ENCODE results near the gene VTN. TPM values are rescaled to one million over a fixed set of nuclear protein-coding genes. Genes with fewer than 3 reads are reported as not detected.
A peak's percentile ranks its signal among the peaks of the same experiment; 100 is the strongest.

The VTN gene
- total RNA-seq, 2 experiments from 2014 or later, result not detected

DNA sequence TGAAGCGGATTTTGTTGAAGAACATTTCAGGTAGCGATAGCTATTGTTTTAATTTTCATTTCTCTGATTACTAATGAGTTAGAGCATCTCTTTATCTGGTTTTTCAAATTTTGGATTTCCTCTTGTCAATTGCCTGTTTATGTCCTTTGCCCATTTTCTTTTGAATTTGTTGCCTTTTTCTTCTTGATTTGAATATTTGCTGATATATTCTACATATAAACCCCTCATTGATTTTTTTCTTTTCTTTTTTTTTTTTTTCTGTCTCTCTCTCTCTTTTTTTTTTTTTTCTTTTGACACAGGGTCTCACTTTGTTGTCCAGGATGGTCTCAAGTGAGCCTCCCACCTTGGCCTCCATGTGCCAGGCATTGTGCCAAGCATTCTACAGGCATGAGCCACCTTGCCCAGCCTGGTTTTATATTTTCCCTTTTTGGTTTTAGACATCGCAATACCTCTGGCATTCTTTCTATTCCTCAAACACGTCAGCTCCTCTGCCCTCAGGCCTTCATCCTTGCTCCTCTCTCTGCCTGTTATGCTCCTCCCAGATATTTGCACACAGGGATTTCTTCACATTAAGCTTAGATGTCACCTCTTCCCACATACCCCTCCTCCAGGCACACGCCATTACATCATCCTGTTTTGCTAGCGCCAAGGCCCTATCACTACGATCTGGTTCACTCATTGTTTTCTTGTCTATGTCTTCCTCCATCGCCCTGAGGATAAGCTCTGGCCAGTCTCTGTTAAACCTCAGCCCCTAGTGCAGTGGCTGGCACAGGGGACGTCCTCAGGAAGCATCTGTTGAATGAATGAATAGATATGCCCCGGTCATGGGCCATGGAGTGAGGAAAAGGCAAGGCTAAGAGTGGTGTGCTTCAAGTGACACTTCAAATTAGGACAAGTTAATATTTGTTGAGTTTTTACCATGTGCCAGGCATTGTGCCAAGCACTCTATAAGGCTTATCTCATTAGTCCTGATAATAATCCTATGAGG lies 10.0 kb upstream of the VTN start:
- Mint-ChIP-seq H3K4me1 (ENCODE audit: low read depth) (peaks cover 14% of the 10 kb centered on the region), H3K27ac (no peak overlapping the region), H3K36me3 (peaks cover 4% of the 10 kb centered on the region), H3K9me3 (no peaks in the 10 kb centered on the region), H3K27me3 (no peaks in the 10 kb centered on the region), H3K4me3 (no peak overlapping the region)
- ChIA-PET CTCF (interaction anchor here (1.0 kb wide), 1 partner anchor 11 kb away, joined by 4 read pairs; no protein-coding TSS in a partner anchor), POLR2A (no interaction called here)
- intact Hi-C loops (cut with micrococcal nuclease), result loop anchor here (10.0 kb wide), 1 partner anchor 165 kb away; no protein-coding TSS in a partner anchor
- no peak for DNase-seq

DNA sequence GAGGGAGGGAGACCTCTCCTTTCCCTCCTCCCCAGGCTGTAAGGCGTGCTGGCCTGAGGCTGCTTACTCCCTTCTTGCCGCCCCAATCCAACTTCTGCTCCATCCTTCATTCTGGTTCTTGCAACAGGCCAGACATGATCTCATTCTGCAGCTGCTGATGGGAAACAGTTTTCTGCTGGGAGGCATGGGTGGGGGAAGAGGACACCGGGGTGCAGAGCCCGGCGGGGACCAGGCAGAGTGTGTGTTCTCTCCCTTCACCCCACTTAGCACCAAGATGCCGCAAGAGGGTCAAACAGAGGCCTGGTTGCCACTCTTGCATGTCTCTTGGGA lies 2.8 kb upstream of the VTN start:
- Mint-ChIP-seq H3K4me1 (ENCODE audit: low read depth) (peaks cover 16% of the 10 kb centered on the region), H3K4me3 (peak overlapping the region; percentile 80), H3K9me3 (no peaks in the 10 kb centered on the region), H3K27me3 (no peaks in the 10 kb centered on the region), H3K27ac (peak overlapping the region; percentile 58), H3K36me3 (no peaks in the 10 kb centered on the region)
- ChIA-PET POLR2A (interaction anchor here (1.7 to 3.0 kb wide), 2 partner anchors 12 to 28 kb away, joined by 3 to 15 read pairs; no protein-coding TSS in a partner anchor), CTCF (interaction anchor here (1.5 kb wide), 1 partner anchor 44 kb away, joined by 3 read pairs; no protein-coding TSS in a partner anchor)
- intact Hi-C loops (cut with micrococcal nuclease), result no loop called here
- DNase-seq, result no peak

DNA sequence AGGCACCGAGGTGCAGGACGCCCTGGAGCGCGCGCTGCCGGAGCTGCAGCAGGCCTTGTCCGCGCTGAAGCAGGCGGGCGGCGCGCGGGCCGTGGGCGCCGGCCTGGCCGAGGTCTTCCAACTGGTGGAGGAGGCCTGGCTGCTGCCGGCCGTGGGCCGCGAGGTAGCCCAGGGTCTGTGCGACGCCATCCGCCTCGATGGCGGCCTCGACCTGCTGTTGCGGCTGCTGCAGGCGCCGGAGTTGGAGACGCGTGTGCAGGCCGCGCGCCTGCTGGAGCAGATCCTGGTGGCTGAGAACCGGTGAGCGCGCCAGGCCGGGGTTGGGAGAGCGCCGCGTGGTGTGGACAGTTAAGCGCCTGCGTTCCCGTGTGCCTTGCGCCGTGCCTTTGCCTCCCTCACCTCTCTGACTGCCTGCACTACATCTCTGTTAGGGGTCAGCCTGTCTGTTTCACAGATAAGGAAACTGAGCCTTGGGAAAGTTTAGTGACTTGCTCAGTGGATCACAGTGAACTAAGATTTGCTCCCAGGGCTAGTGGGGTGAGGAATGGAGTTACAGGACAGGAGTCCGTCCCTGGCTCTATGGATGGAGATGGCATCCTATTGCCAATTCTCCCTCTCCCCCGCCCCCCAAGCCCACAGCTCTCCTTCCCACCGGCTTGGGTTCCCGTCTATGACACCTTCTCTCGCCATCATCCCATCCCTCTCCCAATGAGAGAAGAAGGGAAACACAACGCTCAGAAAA lies 2.3 kb upstream of the VTN start:
- Mint-ChIP-seq H3K27ac (peak overlapping the region; percentile 58), H3K9me3 (no peaks in the 10 kb centered on the region), H3K27me3 (no peaks in the 10 kb centered on the region), H3K36me3 (no peaks in the 10 kb centered on the region), H3K4me1 (ENCODE audit: low read depth) (peaks cover 16% of the 10 kb centered on the region), H3K4me3 (peak overlapping the region; percentile 80)
- CTCF ChIA-PET, result interaction anchor here (1.4 to 1.5 kb wide), 2 partner anchors 11 to 44 kb away, joined by 3 to 4 read pairs; no protein-coding TSS in a partner anchor
- intact Hi-C loops (cut with micrococcal nuclease), result no loop called here
- DNase-seq, result peak; percentile 47
- POLR2A ChIA-PET, result interaction anchor here (1.7 to 3.0 kb wide), 4 partner anchors 12 to 37 kb away, joined by 3 to 15 read pairs (median 10); partner anchors contain the start of genes IFT20, POLDIP2 and TNFAIP1

DNA sequence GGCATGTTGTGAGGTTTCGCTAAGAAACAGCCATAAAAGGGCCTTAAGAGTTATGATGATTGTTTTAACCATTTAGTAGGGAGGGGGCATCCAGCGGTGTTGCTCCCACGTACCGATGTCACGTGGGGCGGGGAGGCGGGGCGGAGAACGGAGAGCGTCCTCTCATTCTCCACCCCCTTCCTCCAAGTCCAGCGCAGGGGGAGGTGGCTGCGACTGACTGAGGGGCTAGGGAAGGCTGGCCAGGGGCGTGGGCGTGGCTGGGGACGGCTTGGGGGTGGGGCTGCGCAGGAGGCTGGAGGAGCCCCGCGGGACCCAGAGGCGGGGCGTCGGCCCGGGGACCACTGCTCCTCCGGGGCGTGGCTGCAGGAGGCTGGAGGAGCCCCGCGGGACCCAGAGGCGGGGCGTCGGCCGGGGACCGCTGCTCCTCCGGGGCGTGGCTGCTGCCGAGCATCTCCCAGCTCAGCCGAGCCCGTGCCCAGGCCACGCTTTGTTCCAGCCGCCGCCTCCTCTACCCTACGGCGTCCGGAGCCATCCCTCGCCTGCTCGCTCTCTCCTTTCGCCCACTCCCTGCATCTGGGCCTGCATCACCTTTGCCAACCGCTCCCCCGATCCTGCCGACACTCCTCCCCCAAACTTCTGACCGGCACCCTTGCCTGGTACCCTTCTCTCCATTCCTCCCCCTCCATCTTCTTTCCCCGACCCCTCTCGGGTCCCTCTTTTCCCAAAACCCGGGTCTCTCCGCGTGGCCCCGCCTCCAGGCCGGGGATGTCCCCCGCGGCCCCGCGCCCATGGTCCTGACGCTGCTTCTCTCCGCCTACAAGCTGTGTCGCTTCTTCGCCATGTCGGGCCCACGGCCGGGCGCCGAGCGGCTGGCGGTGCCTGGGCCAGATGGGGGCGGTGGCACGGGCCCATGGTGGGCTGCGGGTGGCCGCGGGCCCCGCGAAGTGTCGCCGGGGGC lies 1.4 kb upstream of the VTN start, which contains the start of gene SARM1:
SARM1 (plus strand) TSS at position 450 of the 958 bp plus-strand sequence; CDS start at position 789, 339 bp downstream.
- no peaks in the 10 kb centered on the region for H3K36me3 Mint-ChIP-seq

GRCh38 chr17:28370744-28371103 lies 617 bp upstream of the VTN start:
- H3K9me3 Mint-ChIP-seq, result no peaks in the 10 kb centered on the region
- DNase-seq, result no peak
- H3K4me3 Mint-ChIP-seq, result peak overlapping the region; percentile 79
- H3K4me1 Mint-ChIP-seq (ENCODE audit: low read depth), result peaks cover 16% of the 10 kb centered on the region
- H3K27me3 Mint-ChIP-seq, result no peaks in the 10 kb centered on the region
- H3K27ac Mint-ChIP-seq, result no peak overlapping the region
- no peaks in the 10 kb centered on the region for H3K36me3 Mint-ChIP-seq
- ChIA-PET POLR2A (interaction anchor here (1.2 to 2.6 kb wide), 3 partner anchors 13 to 201 kb away, joined by 4 to 12 read pairs (median 8); partner anchors contain the start of genes IFT20, PIGS, POLDIP2 and TNFAIP1), CTCF (interaction anchor here (0.8 to 1.2 kb wide), 2 partner anchors 46 to 137 kb away, joined by 3 to 4 read pairs; no protein-coding TSS in a partner anchor)
- intact Hi-C loops (cut with micrococcal nuclease), result loop anchor here (1.0 kb wide), 3 partner anchors 13 to 51 kb away; partner anchors contain the start of genes IFT20, POLDIP2, TMEM97 and TNFAIP1

More for the DNA sequence above, 1.4 kb upstream of the VTN start, which contains the start of gene SARM1:
- DNase-seq, result peak; percentile 93
- peak within 1 kb of the TSS; percentile 86 for H3K4me3 Mint-ChIP-seq
- peak within 1 kb of the TSS; percentile 79 for H3K27ac Mint-ChIP-seq
- peaks cover 16% of the 10 kb centered on the region for H3K4me1 Mint-ChIP-seq (ENCODE audit: low read depth)
- no peaks in the 10 kb centered on the region for H3K9me3 Mint-ChIP-seq
- ChIA-PET CTCF (interaction anchor here (0.6 to 1.4 kb wide), 3 partner anchors 11 to 45 kb away, joined by 3 to 4 read pairs (median 4); no protein-coding TSS in a partner anchor), POLR2A (interaction anchor here (1.2 to 3.0 kb wide), 5 partner anchors 13 to 200 kb away, joined by 3 to 15 read pairs (median 8); partner anchors contain the start of genes IFT20, PIGS, POLDIP2 and TNFAIP1)
- no peaks in the 10 kb centered on the region for H3K27me3 Mint-ChIP-seq
- intact Hi-C loops (cut with micrococcal nuclease), result loop anchor here (1.0 kb wide), 3 partner anchors 14 to 52 kb away; partner anchors contain the start of genes IFT20, POLDIP2, TMEM97 and TNFAIP1

DNA sequence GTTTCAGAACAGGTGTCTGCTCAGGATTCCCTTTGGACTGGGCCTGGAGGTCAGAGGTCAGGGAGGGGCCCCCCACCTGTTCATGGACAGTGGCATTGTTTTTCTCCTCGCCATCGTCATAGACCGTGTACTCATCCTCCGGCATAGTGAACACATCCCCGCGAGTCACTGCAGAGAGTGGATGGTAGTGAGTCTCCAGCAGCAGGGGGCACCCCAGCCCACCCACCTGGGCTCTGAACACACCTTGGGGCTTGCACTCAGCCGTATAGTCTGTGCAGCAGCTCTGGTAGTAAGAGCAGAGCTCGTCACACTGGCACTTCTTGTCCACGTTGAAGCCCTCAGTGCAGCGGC lies 448 bp downstream of the VTN start:
- intact Hi-C loops (cut with micrococcal nuclease), result no loop called here
- POLR2A ChIA-PET, result interaction anchor here (2.6 kb wide), 1 partner anchor 12 kb away, joined by 12 read pairs; the partner anchor contains the start of gene POLDIP2

GRCh38 chr17:28368915-28369683 lies 1.0 kb downstream of the VTN start:
- CTCF ChIA-PET, result no interaction called here

More for the DNA sequence above, 448 bp downstream of the VTN start:
- Mint-ChIP-seq H3K4me1 (ENCODE audit: low read depth) (peaks cover 16% of the 10 kb centered on the region), H3K36me3 (no peaks in the 10 kb centered on the region), H3K4me3 (no peak overlapping the region), H3K9me3 (no peaks in the 10 kb centered on the region), H3K27ac (no peak overlapping the region), H3K27me3 (no peaks in the 10 kb centered on the region)
- CTCF ChIA-PET, result interaction anchor here (1.2 kb wide), 1 partner anchor 135 kb away, joined by 3 read pairs; no protein-coding TSS in a partner anchor
- no peak for DNase-seq

DNA sequence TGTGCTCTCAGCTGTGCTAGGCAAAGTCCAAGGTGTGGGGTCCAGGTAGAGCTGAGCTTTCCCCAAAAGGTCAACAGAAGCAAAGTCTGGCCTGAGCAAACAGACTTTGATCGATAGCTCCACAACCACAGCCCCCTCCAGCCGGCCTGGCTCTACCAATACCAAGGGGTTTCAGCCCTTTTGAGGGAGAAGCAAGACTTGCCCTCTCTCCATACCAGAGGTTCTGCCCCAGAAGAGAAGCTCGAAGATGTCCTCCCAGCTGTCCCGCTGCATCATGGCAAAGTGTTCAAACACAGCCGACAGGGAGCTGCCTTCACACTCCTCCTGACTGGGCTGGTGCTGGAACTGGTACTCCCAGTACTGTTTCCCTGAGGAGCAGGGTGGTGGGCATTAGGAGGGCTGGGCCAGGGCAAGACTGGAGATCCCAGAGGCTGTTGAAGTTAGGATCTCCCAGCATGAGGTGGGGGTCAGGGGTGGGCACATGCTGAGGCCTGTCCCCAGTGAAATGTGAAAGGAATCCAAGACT lies 1.7 kb downstream of the VTN start:
- ChIA-PET POLR2A (no interaction called here), CTCF (no interaction called here)
- intact Hi-C loops (cut with micrococcal nuclease), result no loop called here
- DNase-seq, result no peak
- peaks cover 12% of the 10 kb centered on the region for H3K4me1 Mint-ChIP-seq (ENCODE audit: low read depth)
- no peaks in the 10 kb centered on the region for H3K36me3 Mint-ChIP-seq
- H3K27ac Mint-ChIP-seq, result no peak overlapping the region
- no peaks in the 10 kb centered on the region for H3K9me3 Mint-ChIP-seq
- H3K4me3 Mint-ChIP-seq, result no peak overlapping the region
- no peaks in the 10 kb centered on the region for H3K27me3 Mint-ChIP-seq

More at GRCh38 chr17:28368915-28369683, 1.0 kb downstream of the VTN start:
- Mint-ChIP-seq H3K27me3 (no peaks in the 10 kb centered on the region), H3K4me1 (ENCODE audit: low read depth) (peaks cover 16% of the 10 kb centered on the region), H3K27ac (no peak overlapping the region), H3K4me3 (no peak overlapping the region), H3K9me3 (no peaks in the 10 kb centered on the region), H3K36me3 (no peaks in the 10 kb centered on the region)
- DNase-seq, result no peak
- intact Hi-C loops (cut with micrococcal nuclease), result no loop called here
- POLR2A ChIA-PET, result no interaction called here

DNA sequence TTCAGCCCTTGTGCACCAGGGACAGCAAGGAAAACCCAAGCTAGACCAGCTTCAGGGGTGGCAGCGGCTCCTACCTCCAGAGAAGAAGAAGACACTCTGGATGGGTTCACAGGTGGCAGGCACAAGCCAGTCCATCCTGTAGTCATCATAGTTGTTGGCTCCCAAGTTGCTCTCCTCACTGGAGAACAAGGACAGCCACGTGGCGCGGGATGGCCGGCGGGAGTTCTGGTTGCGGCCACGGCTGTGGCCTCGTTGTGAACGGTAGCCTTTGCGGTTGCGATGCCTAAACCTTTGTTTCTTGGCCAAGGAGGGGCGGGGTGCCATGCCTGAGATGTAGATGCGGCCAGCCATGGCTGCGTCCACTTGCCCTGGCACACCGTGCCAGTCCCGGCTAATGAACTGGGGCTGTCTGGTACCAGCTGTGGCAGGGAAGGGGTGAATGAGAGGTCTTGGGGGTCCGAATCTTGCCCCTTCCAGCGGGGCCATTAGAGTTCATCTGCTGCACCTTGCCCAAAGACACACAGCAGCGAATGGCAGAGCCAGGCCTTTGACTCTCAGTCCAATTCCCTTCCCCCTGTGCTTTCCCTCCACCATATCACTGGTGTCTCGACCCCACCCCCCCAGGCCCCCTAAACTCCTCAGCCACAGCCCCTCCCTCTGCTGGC lies 2.3 kb downstream of the VTN start:
- ChIA-PET POLR2A (no interaction called here), CTCF (no interaction called here)
- H3K27ac Mint-ChIP-seq, result no peak overlapping the region
- H3K36me3 Mint-ChIP-seq, result no peaks in the 10 kb centered on the region
- no peaks in the 10 kb centered on the region for H3K27me3 Mint-ChIP-seq
- H3K9me3 Mint-ChIP-seq, result no peaks in the 10 kb centered on the region
- H3K4me3 Mint-ChIP-seq, result no peak overlapping the region
- intact Hi-C loops (cut with micrococcal nuclease), result no loop called here
- DNase-seq, result no peak
- peaks cover 6% of the 10 kb centered on the region for H3K4me1 Mint-ChIP-seq (ENCODE audit: low read depth)

DNA sequence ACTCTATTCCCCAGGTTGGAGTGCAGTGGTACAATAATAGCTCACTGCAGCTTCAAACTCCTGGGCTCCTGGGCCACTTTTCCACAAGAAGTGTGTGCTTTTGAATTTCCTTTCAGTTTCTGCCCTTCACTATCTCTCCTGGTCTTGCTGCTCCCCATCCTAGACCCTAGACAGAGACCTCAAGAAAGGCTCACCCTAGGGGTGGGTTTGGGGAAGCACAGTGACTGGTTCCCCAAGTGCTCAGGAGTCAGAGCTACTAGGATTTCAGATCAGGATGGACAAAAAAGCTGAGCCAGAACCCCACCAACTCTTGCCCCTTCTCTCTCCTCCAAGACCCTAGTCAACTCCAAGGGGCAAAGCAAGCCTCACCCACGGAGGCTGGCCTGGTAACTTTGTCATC lies 3.5 kb downstream of the VTN start:
- H3K4me3 Mint-ChIP-seq, result no peak overlapping the region
- no peak overlapping the region for H3K27ac Mint-ChIP-seq
- no peaks in the 10 kb centered on the region for H3K36me3 Mint-ChIP-seq
- no peaks in the 10 kb centered on the region for H3K9me3 Mint-ChIP-seq
- ChIA-PET POLR2A (no interaction called here), CTCF (no interaction called here)
- H3K4me1 Mint-ChIP-seq (ENCODE audit: low read depth), result peaks cover 4% of the 10 kb centered on the region
- intact Hi-C loops (cut with micrococcal nuclease), result no loop called here
- no peak for DNase-seq
- H3K27me3 Mint-ChIP-seq, result no peaks in the 10 kb centered on the region
